ENCODE measurements around the gene NXPH3.

NXPH3 gene

GRCh38 chr17:49595328-49595727 is 19.7 kb downstream of the NXPH3 start:
- DNase-seq = no peak

- DNase-seq = no peak
Observed at GRCh38 chr17:49595980-49596379, 20.3 kb downstream of the NXPH3 start.

GRCh38 chr17:49596613-49597244 is 21.1 kb downstream of the NXPH3 start:
- no peak for DNase-seq

GRCh38 chr17:49597436-49597835 is 21.8 kb downstream of the NXPH3 start:
- DNase-seq = no peak

GRCh38 chr17:49597928-49598655 is 22.4 kb downstream of the NXPH3 start:
- DNase-seq = no peak

GRCh38 chr17:49598918-49599317 is 23.2 kb downstream of the NXPH3 start:
- DNase-seq = no peak

- DNase-seq = no peak
Observed at GRCh38 chr17:49600949-49601348, 25.3 kb downstream of the NXPH3 start.

- no peak for DNase-seq
Observed at GRCh38 chr17:49602783-49603182, 27.1 kb downstream of the NXPH3 start.

GRCh38 chr17:49603238-49603637 is 27.6 kb downstream of the NXPH3 start:
- no peak for DNase-seq

GRCh38 chr17:49603720-49604119 is 28.0 kb downstream of the NXPH3 start:
- DNase-seq = no peak

- no peak for DNase-seq
Observed at GRCh38 chr17:49604314-49604869, 28.7 kb downstream of the NXPH3 start.

- DNase-seq = no peak
Observed at GRCh38 chr17:49610883-49611584, 35.4 kb downstream of the NXPH3 start.

- DNase-seq = no peak
Observed at GRCh38 chr17:49612726-49613125, 37.1 kb downstream of the NXPH3 start.

- no peak for DNase-seq
Observed at GRCh38 chr17:49613182-49613800, 37.6 kb downstream of the NXPH3 start.

GRCh38 chr17:49616086-49616485 is 40.4 kb downstream of the NXPH3 start:
- no peak for DNase-seq

GRCh38 chr17:49616601-49617131 is 41.0 kb downstream of the NXPH3 start:
- no peak for DNase-seq

- no peak for DNase-seq
Observed at GRCh38 chr17:49618028-49618611, 42.4 kb downstream of the NXPH3 start.

- DNase-seq = no peak
Observed at GRCh38 chr17:49621420-49621819, 45.7 kb downstream of the NXPH3 start.

- DNase-seq = no peak
Observed at GRCh38 chr17:49621946-49622529, 46.4 kb downstream of the NXPH3 start.

GRCh38 chr17:49624896-49625295 is 49.2 kb downstream of the NXPH3 start:
- no peak for DNase-seq

GRCh38 chr17:49629447-49629846 is 53.8 kb downstream of the NXPH3 start:
- no peak for DNase-seq

Data from activated CD8-positive, alpha-beta memory T cell treated with anti-CD3 and anti-CD28 coated beads for 24 hours (primary cell).